ENCODE measurements around the gene ONECUT1. TPM values are rescaled to one million over a fixed set of nuclear protein-coding genes. Genes with fewer than 3 reads are reported as not detected.

The ONECUT1 gene
- total and polyA plus RNA-seq, 2 donors from 2014 or later = not detected

DNA sequence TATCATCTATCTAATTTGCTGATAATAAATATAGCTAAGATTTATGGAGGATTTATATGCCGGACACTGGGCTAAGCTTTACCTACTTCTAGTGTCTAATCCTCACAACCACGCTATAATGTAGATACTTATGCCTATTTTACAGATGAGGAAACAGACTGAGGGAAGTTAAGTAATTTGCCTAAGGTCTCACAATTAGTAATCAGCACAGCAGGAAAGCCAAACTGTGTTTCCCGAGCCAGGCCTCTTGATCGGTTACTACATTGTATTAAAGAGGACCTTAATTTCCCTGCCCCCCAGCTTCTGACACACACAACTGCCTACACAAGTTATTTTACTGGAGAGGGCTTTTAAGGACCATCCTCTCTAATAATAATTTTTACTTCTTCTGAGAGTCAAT, 40.9 kb downstream of the ONECUT1 start:
- no peaks in the 10 kb centered on the region for H3K9me3 ChIP-seq (ENCODE audit: control insufficient read depth in 2 of 3, insufficient read depth in 1 of 3, low read length in 3 of 3)
- no peak overlapping the region for H3K27ac ChIP-seq (ENCODE audit: low read depth in 2 of 2, low read length in 2 of 2)
- H3K27me3 ChIP-seq (ENCODE audit: control insufficient read depth, insufficient read depth, low read length) = no peaks in the 10 kb centered on the region
- FAIRE-seq (no peak), DNase-seq (no peak)
- H3K36me3 ChIP-seq (ENCODE audit: control insufficient read depth in 2 of 3, insufficient read depth in 3 of 3, low read length in 3 of 3) = no peaks in the 10 kb centered on the region
- no peak overlapping the region for H3K9ac ChIP-seq (ENCODE audit: low read length in 3 of 3)
- no peak overlapping the region for H3K4me3 ChIP-seq (ENCODE audit: low read length in 3 of 3)
- TF ChIP-seq, protein P1, sequence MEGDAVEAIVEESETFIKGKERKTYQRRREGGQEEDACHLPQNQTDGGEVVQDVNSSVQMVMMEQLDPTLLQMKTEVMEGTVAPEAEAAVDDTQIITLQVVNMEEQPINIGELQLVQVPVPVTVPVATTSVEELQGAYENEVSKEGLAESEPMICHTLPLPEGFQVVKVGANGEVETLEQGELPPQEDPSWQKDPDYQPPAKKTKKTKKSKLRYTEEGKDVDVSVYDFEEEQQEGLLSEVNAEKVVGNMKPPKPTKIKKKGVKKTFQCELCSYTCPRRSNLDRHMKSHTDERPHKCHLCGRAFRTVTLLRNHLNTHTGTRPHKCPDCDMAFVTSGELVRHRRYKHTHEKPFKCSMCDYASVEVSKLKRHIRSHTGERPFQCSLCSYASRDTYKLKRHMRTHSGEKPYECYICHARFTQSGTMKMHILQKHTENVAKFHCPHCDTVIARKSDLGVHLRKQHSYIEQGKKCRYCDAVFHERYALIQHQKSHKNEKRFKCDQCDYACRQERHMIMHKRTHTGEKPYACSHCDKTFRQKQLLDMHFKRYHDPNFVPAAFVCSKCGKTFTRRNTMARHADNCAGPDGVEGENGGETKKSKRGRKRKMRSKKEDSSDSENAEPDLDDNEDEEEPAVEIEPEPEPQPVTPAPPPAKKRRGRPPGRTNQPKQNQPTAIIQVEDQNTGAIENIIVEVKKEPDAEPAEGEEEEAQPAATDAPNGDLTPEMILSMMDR (IDR thresholded peaks at IDR 0.05; ENCODE audit: borderline replicate concordance, extremely low read depth, insufficient read depth) = no peak
- intact Hi-C loops (cut with DNase I) = no loop called here
- H3K4me1 ChIP-seq (ENCODE audit: control insufficient read depth in 2 of 3, insufficient read depth in 2 of 3, low read depth in 1 of 3, low read length in 3 of 3) = no peaks in the 10 kb centered on the region

DNA sequence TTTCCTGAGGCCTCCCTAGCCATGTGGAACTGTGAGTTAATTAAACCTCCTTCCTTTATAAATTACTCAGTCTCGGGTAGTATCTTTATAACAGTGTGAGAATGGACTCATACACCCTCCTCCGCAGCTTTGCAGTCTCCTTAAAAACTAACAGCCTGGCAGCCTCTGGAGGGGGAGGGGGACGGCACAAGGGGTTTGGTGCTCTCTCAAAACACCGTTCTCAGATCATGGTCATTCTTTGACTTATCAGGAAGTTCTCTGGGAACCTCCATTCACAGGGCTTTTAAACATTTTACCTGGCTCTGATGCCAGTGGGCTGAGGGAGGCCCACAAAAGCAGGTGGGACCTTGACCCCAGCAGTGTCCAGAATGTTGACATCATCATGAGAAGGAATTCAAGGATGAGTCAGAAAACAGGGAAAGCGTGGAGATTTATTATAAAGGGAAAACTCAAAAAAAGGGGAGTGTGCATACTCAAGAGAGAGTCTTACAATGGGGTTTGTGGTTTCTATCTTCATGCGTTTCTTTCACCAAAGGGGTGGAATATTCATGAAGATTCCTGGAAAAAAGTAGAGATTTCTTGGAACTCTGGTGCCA, 43.9 kb downstream of the ONECUT1 start:
- H3K36me3 ChIP-seq (ENCODE audit: control insufficient read depth in 2 of 3, insufficient read depth in 3 of 3, low read length in 3 of 3) = no peaks in the 10 kb centered on the region
- no peaks in the 10 kb centered on the region for H3K4me1 ChIP-seq (ENCODE audit: control insufficient read depth in 2 of 3, insufficient read depth in 2 of 3, low read depth in 1 of 3, low read length in 3 of 3)
- no peak overlapping the region for H3K4me3 ChIP-seq (ENCODE audit: low read length in 3 of 3)
- FAIRE-seq (no peak), DNase-seq (peak in 2 of 5 donors; percentile 21 to 28)
- no peaks in the 10 kb centered on the region for H3K9me3 ChIP-seq (ENCODE audit: control insufficient read depth in 2 of 3, insufficient read depth in 1 of 3, low read length in 3 of 3)
- H3K27ac ChIP-seq (ENCODE audit: low read depth in 2 of 2, low read length in 2 of 2) = no peak overlapping the region
- no peaks in the 10 kb centered on the region for H3K27me3 ChIP-seq (ENCODE audit: control insufficient read depth, insufficient read depth, low read length)
- intact Hi-C loops (cut with DNase I) = no loop called here
- TF ChIP-seq, protein P1 (IDR thresholded peaks at IDR 0.05; ENCODE audit: borderline replicate concordance, extremely low read depth, insufficient read depth) = no peak
- H3K9ac ChIP-seq (ENCODE audit: low read length in 3 of 3) = no peak overlapping the region

DNA sequence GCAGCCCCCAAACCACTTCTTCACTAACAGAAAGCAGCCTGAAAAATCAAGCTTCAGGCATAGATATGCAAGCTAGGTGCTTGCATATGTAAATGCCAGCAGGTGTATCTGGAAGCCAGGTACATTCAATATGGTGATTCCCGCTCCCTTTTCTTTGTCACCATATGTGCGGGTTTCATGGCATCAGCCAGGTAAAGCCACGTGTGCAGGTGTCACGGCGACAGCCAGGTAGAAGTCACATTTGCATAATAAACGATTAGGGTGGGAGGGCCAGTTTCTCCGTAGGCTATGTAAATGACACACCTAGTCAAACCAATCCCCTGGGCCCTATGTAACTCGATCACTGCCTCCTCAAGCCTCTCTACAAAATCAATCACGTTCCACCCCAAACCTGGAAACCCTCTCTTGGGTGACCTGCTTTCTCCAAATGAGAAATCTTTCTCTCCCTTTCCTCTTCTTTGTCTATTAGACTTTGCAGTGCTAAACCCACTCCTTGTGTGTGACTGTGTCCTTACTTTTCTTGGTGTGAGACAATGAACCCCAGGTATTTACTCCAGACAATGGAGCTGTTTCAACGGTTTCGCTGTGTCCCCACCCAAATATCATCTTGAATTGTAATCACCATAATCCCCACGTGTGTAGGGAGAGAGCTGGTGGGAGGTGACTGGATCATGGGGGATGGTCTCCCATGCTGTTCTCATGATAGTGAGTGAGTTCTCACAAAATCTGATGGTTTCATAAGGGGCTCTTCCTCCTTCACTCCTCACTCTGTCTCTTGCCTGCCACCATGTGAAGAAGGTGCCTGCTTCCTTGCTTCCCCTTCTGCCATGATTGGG, 44.6 kb downstream of the ONECUT1 start:
- H3K9me3 ChIP-seq (ENCODE audit: control insufficient read depth in 2 of 3, insufficient read depth in 1 of 3, low read length in 3 of 3) = no peaks in the 10 kb centered on the region
- TF ChIP-seq, protein P1 (IDR thresholded peaks at IDR 0.05; ENCODE audit: borderline replicate concordance, extremely low read depth, insufficient read depth) = no peak
- no peak overlapping the region for H3K9ac ChIP-seq (ENCODE audit: low read length in 3 of 3)
- H3K4me1 ChIP-seq (ENCODE audit: control insufficient read depth in 2 of 3, insufficient read depth in 2 of 3, low read depth in 1 of 3, low read length in 3 of 3) = no peaks in the 10 kb centered on the region
- H3K27me3 ChIP-seq (ENCODE audit: control insufficient read depth, insufficient read depth, low read length) = no peaks in the 10 kb centered on the region
- no peak for FAIRE-seq
- intact Hi-C loops (cut with DNase I) = no loop called here
- no peak for DNase-seq
- H3K27ac ChIP-seq (ENCODE audit: low read depth in 2 of 2, low read length in 2 of 2) = no peak overlapping the region
- H3K36me3 ChIP-seq (ENCODE audit: control insufficient read depth in 2 of 3, insufficient read depth in 3 of 3, low read length in 3 of 3) = no peaks in the 10 kb centered on the region
- no peak overlapping the region for H3K4me3 ChIP-seq (ENCODE audit: low read length in 3 of 3)

All from kidney (tissue), 14 donors.